HUES48 (cell line): ENCODE measurements around the gene SMIM41.

ENCODE experiments used
- H3K27ac ChIP-seq: one replicate; pipeline ENCODE4 v1.7.0; 2013; ENCODE audit warnings: low read depth, low read length, inconsistent platforms
- H3K27me3 ChIP-seq: 2 replicates; pipeline ENCODE4 v1.6.1; 2013; ENCODE audit warnings: mild to moderate bottlenecking, low read length; ENCODE audit not compliant: control insufficient read depth, insufficient read depth
- H3K36me3 ChIP-seq: 2 replicates; pipeline ENCODE4 v1.6.1; 2013; ENCODE audit warnings: low read length; ENCODE audit not compliant: control insufficient read depth, insufficient read depth
- H3K4me1 ChIP-seq: 2 replicates; pipeline ENCODE4 v1.6.1; 2013; ENCODE audit warnings: mild to moderate bottlenecking, low read length; ENCODE audit not compliant: control insufficient read depth, insufficient read depth
- H3K4me3 ChIP-seq: 2 replicates; pipeline ENCODE4 v1.5.1; 2013; ENCODE audit warnings: mild to moderate bottlenecking, low read depth, low read length
- H3K9ac ChIP-seq: 2 replicates; pipeline ENCODE4 v1.6.1; 2013; ENCODE audit warnings: mild to moderate bottlenecking, low read depth, low read length, moderate library complexity
- H3K9me3 ChIP-seq: 2 replicates; pipeline ENCODE4 v1.6.1; 2013; ENCODE audit warnings: low read length; ENCODE audit not compliant: control insufficient read depth, insufficient read depth

Gene SMIM41

DNA sequence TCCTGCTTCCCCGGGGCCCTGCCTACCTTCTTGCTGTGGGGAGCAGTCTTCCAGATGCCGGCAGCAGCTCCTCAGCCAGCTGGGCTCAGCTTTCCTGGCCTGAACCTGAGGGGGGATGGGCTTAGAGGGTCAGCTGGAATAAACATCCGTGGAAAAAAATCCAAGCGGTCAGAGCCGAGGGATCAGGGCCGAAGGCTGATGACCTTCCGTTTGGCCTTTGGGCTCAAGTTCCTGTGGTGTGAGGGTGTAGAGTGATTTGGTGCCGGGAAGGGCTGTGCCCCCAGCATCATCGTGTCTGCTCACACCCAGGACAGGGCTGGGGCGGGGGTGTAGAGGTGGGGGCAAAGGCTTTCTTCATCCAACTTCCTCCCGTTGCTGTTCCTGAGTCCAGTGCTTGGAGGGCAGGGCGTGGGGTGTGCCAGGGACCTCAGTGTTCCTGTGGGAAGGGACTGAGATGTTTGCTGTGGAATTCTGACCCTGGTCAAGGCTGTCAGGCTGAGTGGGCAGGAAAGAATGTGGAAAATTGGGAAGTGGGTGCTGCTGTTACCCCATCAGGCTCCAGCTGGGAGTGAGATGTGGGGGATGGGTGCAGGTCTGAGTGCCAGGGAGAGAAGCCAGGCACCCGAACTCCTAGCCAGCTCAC, 2.6 kb downstream of the SMIM41 start:
- Histone ChIP-seq H3K4me1 (peaks cover 18% of the 10 kb centered on the region), H3K27me3 (no peaks in the 10 kb centered on the region), H3K9me3 (no peaks in the 10 kb centered on the region), H3K4me3 (no peak overlapping the region), H3K27ac (no peak overlapping the region), H3K36me3 (peaks cover 18% of the 10 kb centered on the region), H3K9ac (no peak overlapping the region)

DNA sequence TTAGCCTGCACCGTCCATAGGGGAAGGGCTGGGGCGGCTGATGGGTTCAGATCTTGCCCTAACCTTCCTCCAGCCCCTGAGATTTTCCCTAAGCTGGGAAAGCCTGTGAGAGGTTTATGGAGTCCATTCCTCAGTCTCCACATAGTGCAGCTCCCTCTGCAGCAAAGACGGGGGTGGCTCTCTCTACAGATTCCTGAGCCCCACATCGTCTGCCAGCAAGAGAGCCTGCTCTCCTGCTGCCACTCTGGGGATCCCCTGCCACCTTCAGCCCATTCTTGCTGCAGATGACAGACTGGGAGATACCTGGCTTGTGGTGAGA, 3.1 kb downstream of the SMIM41 start:
- peaks cover 18% of the 10 kb centered on the region for H3K4me1 ChIP-seq
- no peak overlapping the region for H3K27ac ChIP-seq
- no peak overlapping the region for H3K9ac ChIP-seq
- H3K36me3 ChIP-seq = peaks cover 14% of the 10 kb centered on the region
- H3K27me3 ChIP-seq = no peaks in the 10 kb centered on the region
- no peaks in the 10 kb centered on the region for H3K9me3 ChIP-seq
- H3K4me3 ChIP-seq = no peak overlapping the region

GRCh38 chr12:52082988-52083637, 3.6 kb downstream of the SMIM41 start:
- H3K9me3 ChIP-seq = no peaks in the 10 kb centered on the region
- H3K27me3 ChIP-seq = no peaks in the 10 kb centered on the region
- peaks cover 9% of the 10 kb centered on the region for H3K36me3 ChIP-seq
- no peak overlapping the region for H3K9ac ChIP-seq
- peaks cover 18% of the 10 kb centered on the region for H3K4me1 ChIP-seq
- no peak overlapping the region for H3K4me3 ChIP-seq
- H3K27ac ChIP-seq = no peak overlapping the region

DNA sequence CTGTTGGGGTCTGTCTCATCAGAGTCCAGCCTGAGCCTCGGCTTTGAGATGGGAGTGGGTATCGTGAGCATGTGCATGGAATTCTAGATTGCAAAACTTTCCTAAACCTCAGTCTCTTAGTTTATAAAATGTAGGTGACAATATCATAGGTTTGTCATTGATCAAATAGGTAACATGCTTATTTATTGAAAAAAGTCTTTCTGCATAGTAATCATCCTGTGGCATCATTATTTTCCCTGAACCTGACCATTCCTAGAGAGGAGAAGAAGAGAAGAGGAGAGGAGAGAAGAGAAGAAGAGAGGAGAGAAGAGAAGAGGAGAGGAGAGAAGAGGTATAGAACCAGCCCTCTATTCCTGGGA, 4.1 kb downstream of the SMIM41 start:
- H3K9ac ChIP-seq = no peak overlapping the region
- peaks cover 5% of the 10 kb centered on the region; the same call in 1 of the 2 replicates for H3K36me3 ChIP-seq
- H3K4me1 ChIP-seq = peaks cover 18% of the 10 kb centered on the region
- no peak overlapping the region for H3K27ac ChIP-seq
- no peaks in the 10 kb centered on the region for H3K27me3 ChIP-seq
- H3K9me3 ChIP-seq = no peaks in the 10 kb centered on the region
- no peak overlapping the region for H3K4me3 ChIP-seq

- Histone ChIP-seq H3K9me3 (no peaks in the 10 kb centered on the region), H3K27me3 (no peaks in the 10 kb centered on the region), H3K9ac (no peak overlapping the region), H3K4me1 (peaks cover 18% of the 10 kb centered on the region), H3K27ac (no peak overlapping the region), H3K36me3 (no peaks in the 10 kb centered on the region), H3K4me3 (no peak overlapping the region)
Measured at GRCh38 chr12:52084491-52085231, 5.2 kb downstream of the SMIM41 start.

- Histone ChIP-seq H3K4me1 (peaks cover 18% of the 10 kb centered on the region), H3K9ac (no peak overlapping the region), H3K36me3 (no peaks in the 10 kb centered on the region), H3K27me3 (no peaks in the 10 kb centered on the region), H3K4me3 (no peak overlapping the region), H3K9me3 (no peaks in the 10 kb centered on the region), H3K27ac (no peak overlapping the region)
Measured at GRCh38 chr12:52085682-52086180, 6.2 kb downstream of the SMIM41 start.

DNA sequence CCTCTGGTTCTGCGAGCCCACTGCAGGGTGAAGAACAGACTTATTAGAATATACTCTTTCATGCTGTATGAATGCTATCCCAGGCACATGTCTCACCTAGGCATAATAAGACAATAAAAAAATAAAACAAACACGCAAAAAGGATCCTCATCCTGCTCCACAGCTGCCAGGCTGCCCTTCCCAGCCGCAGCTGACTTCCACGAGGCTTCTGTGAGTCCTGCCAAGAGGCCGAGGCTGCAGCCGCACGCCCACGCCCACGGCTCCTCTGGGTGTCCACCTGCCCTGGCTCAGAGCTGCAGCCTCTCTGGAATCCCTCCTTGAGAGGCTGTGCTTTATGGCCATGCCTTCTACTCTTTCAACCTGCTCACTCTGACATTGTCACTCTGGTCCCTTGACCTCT, 6.9 kb downstream of the SMIM41 start:
- Histone ChIP-seq H3K4me3 (no peak overlapping the region), H3K27me3 (no peaks in the 10 kb centered on the region), H3K9ac (no peak overlapping the region), H3K36me3 (no peaks in the 10 kb centered on the region), H3K27ac (no peak overlapping the region), H3K9me3 (no peaks in the 10 kb centered on the region), H3K4me1 (peaks cover 19% of the 10 kb centered on the region)

DNA sequence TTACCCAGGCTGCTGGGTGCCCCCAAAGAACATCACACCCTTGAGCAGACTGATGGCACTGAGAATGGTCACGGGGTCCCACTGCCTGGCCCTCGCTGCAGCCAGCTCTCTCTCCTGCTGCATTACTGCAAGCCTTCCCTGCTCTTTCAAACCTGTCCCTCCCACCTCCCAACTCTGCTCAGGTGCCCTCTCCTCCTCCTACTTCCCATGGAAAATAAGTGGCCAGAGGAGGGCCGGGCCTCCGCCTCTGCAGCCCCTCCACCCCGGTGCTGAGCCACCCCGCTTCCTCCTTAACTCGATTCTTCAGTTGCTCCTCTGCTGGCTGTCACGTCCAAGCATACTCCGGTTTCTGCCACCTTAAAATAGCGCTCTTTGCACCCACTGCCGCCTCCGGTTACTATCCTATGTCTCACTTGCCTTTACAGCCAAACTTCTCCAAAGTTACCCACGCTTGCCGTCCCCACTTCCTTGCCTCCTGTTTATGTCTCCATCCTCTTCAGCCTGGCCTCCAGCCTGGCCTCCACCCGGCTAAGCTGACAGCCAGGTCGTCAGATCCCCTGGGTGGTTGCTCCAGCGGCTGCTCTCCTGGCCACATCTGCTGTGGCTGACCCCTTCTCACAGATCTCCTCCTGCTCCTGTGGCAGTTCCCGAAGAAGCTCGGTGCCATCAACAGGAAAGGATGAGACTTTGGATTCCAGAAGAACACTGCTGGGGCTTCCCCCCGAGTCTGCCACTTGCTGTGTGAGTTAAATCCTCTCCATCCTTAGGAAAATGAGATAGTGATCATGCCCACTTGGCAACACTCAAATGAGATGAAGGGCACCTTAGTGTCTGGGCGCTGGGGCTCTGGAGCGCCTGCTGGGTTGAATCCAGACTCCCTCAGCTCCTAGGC, 7.7 kb downstream of the SMIM41 start:
- H3K9me3 ChIP-seq = no peaks in the 10 kb centered on the region
- H3K36me3 ChIP-seq = no peaks in the 10 kb centered on the region
- H3K4me3 ChIP-seq = no peak overlapping the region
- no peaks in the 10 kb centered on the region for H3K27me3 ChIP-seq
- no peak overlapping the region for H3K27ac ChIP-seq
- peaks cover 14% of the 10 kb centered on the region for H3K4me1 ChIP-seq
- no peak overlapping the region for H3K9ac ChIP-seq

DNA sequence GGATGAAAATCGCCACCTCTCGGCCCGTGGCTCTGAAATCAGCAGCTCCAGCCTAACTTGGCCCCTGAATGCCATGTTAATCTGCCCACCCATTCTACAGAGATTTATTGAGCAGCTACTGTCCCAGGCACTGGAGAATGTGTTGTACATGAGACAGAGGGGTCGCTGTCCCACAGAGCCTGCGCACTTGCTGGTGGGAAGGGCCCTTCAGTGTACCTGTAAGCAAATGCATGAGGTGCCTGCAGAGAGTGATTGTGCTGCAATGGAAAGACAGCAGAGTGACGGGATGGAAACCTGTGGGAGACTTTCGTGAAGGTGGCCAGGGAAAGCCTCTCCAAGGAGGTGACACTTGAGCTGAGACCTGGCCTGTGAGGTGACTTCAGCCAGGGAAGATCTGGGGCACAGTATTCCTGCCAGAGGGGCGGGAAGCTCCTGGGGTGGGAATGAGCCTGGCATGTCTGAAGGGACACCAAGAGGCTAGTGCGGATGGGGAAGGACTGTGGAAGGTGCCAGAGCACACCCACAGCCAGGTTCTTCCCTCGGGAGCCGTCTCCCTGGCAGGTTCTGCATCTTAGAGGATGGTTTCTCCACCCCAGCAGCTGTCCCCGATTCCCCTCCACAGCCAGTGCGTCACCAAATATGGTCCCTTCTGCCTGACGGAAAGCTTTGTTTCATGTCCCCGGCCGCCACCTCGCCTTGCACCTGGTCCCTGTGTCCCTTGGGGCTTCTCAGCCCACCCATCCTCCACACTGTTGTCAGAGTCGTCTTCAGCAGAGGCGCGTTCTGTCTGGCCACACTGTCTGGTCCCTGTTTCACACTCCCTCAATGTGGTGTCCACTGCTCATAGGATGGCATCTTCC, 8.7 kb downstream of the SMIM41 start:
- Histone ChIP-seq H3K4me3 (no peak overlapping the region), H3K4me1 (peaks cover 6% of the 10 kb centered on the region; the same call in 1 of the 2 replicates), H3K36me3 (no peaks in the 10 kb centered on the region), H3K9ac (no peak overlapping the region), H3K27ac (no peak overlapping the region), H3K9me3 (no peaks in the 10 kb centered on the region), H3K27me3 (no peaks in the 10 kb centered on the region)

DNA sequence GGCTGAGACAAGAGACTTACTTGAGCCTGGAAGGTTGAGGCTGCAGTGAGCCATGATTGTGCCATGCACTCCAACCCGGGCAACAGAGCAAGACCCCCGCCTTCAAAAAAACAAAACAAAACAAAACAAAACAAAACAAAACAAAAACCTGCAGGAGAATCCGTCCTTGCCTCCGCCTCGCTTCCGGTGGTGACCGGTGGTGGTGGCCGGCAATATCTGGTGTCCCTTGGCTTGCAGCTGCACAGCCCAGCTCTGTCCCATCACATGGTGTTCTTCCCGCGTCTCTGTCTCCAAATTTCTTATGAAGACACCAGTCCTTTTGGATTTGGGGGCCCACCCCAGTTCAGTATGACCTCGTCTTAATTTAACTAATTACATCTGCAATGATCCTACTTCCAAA, 10.0 kb downstream of the SMIM41 start:
- Histone ChIP-seq H3K9me3 (no peaks in the 10 kb centered on the region), H3K36me3 (no peaks in the 10 kb centered on the region), H3K9ac (no peak overlapping the region), H3K4me3 (no peak overlapping the region), H3K27me3 (no peaks in the 10 kb centered on the region), H3K4me1 (peaks cover 6% of the 10 kb centered on the region; the same call in 1 of the 2 replicates), H3K27ac (no peak overlapping the region)
